Measurements from ENCODE around the gene TBX15.

DNA sequence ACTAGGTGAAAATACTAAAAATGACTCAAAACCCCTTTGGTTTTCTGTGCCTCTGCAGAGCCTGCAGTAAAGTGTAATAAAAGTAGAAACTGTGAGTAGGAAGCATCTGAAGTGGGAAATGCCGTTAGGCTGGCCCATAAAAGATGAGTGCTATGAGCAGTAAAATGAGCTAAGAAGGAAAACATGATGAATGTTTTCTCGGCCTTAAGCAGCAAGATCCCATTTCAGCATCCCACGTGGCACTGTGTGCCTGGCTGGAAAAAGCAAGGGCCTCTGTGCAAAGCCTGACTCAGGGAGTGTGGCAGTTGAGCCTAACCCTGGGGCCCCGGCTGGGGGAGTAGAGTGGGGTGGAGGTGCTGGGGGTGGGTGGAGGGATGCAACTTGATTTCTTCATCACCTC, 109.5 kb downstream of the TBX15 start:
- TF ChIP-seq, protein P1, sequence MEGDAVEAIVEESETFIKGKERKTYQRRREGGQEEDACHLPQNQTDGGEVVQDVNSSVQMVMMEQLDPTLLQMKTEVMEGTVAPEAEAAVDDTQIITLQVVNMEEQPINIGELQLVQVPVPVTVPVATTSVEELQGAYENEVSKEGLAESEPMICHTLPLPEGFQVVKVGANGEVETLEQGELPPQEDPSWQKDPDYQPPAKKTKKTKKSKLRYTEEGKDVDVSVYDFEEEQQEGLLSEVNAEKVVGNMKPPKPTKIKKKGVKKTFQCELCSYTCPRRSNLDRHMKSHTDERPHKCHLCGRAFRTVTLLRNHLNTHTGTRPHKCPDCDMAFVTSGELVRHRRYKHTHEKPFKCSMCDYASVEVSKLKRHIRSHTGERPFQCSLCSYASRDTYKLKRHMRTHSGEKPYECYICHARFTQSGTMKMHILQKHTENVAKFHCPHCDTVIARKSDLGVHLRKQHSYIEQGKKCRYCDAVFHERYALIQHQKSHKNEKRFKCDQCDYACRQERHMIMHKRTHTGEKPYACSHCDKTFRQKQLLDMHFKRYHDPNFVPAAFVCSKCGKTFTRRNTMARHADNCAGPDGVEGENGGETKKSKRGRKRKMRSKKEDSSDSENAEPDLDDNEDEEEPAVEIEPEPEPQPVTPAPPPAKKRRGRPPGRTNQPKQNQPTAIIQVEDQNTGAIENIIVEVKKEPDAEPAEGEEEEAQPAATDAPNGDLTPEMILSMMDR (IDR thresholded peaks at IDR 0.05): no peak
- TF ChIP-seq POLR2A (IDR thresholded peaks at IDR 0.05): no peak
- no peak for TF ChIP-seq POLR2AphosphoS5 (IDR thresholded peaks at IDR 0.05)
- TF ChIP-seq EP300 (IDR thresholded peaks at IDR 0.05): no peak

Data from gastroesophageal sphincter (tissue), 3 donors.